Right kidney (tissue), 1 donor: ENCODE data around the gene TSEN34.
A peak's percentile ranks its signal among the peaks of the same experiment; 100 is the strongest.
"Not testable (repeated sequence)": the region's sequence is repeated elsewhere in the genome, so short reads cannot be mapped to it uniquely, and the experiment has no call there.

Source experiments
- DNase-seq: peaks from one replicate; pipeline ENCODE4 v3.0.0-alpha.2; 2016

The TSEN34 gene

GRCh38 chr19:54231077-54231931 lies 40.2 kb downstream of the TSEN34 start:
- peak; percentile 61 for DNase-seq

GRCh38 chr19:54233941-54234340 lies 42.8 kb downstream of the TSEN34 start:
- no peak for DNase-seq

- not testable (repeated sequence) for DNase-seq
Measured at GRCh38 chr19:54239491-54240371, 48.6 kb downstream of the TSEN34 start.

DNA sequence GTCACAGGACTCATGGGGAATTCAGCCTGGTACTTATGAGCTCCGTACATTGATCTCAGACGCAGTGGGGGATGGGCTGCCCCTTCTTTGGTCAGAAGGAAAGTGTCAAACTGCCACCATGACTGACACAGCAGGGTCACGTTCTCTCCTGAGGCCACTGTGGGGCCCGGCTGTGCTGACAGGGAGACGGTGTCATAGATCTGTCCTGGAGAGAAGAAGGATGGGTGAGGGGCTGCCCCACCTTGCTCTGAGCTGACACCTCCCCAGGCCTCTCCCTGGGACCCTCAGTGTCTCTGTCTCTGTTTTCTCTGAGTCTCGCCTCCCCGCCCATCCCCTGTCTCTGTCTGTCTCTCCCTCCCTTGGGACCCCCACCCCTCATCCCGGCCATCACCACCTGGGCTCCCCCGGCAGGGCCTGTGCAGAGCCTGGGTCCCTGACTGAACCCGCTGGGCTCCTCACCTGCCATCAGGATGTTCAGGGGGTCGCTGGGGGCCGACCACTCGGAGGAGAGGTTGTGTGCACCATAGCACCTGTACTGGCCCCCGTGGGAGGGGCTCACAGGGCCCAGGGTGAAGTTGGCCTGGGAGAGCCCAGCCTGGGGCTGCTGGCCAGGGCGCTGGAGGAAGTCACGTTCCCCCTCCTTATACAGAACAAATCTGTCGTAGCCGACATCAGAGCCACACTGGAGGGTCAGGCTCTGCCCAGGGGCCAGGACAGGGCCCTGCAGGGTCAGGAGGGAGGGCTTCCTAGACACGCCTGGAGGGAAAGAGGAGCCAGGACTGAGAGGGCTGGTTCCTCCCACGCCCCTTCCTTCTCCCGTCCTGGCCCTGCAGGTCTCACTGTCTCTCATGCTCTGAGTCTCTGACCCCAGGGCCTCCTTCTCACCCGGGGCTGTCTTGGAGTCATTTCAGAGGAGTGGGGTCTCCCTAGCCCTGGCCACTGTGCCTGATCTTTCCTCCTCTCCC lies 49.5 kb downstream of the TSEN34 start:
- DNase-seq: not testable (repeated sequence)

DNA sequence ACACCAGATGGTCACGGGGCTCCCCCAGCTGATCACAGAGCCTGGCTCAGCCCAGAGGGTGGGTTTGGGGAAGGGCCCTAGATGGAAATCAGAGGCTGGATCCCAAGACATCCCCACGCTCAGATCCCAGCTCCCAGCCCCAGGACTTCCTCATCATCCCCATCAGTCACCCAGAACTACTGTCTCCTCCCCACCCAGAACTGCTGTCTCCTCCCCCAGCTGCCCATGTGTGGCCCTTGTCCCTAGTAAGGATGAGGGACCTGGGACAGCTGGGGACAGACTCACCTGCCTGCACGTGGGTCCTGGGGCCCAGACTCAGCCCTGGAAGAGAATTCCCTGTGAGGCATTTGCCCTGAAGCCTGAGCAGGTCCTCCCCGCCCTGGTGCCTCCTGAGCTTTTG lies 51.1 kb downstream of the TSEN34 start:
- not testable (repeated sequence) for DNase-seq

GRCh38 chr19:54242646-54243045 lies 51.5 kb downstream of the TSEN34 start, which contains the start of gene LILRA6:
Gene LILRA6, minus strand, starts transcription at chr19:54242790.
- not testable (repeated sequence) for DNase-seq

- DNase-seq: not testable (repeated sequence)
Measured at GRCh38 chr19:54243809-54244208, 52.7 kb downstream of the TSEN34 start.
